Suppressor macrophage treated with lipopolysaccharide for 1 hour (primary cell): ENCODE results near the gene RASA4.
"Not testable (repeated sequence)": the region's sequence is repeated elsewhere in the genome, so short reads cannot be mapped to it uniquely, and the experiment has no call there.

Experiments used
- DNase-seq, 3 donors: peaks; one replicate each; pipeline ENCODE4 v3.0.0-alpha.2; 2020 to 2022

RASA4 gene

GRCh38 chr7:102616507-102617125 is at the start of gene RASA4:
TSS of gene RASA4 (minus strand) at chr7:102616756. CDS start at chr7:102616689, 67 bp downstream.
- peak; percentile 9 to 28 (median 19) for DNase-seq

- DNase-seq, result not testable (repeated sequence)
Observed at GRCh38 chr7:102664765-102665164, 48.2 kb upstream of the RASA4 start.

GRCh38 chr7:102649924-102650323 is 33.4 kb upstream of the RASA4 start, which contains the start of gene SPDYE2B:
TSS of gene SPDYE2B (plus strand) at chr7:102650319. CDS start at chr7:102652349, 2,030 bp downstream.
- not testable (repeated sequence) for DNase-seq

- not testable (repeated sequence) for DNase-seq
Observed at GRCh38 chr7:102647813-102648212, 31.3 kb upstream of the RASA4 start.

- not testable (repeated sequence) for DNase-seq
Observed at GRCh38 chr7:102643404-102643803, 26.8 kb upstream of the RASA4 start.

GRCh38 chr7:102642691-102643090 is 26.1 kb upstream of the RASA4 start, which contains the start of gene UPK3BL1:
TSS of gene UPK3BL1 (minus strand) at chr7:102642791. CDS start at chr7:102642741, 50 bp downstream.
- not testable (repeated sequence) for DNase-seq

GRCh38 chr7:102638848-102639247 is 22.3 kb upstream of the RASA4 start:
- not testable (repeated sequence) for DNase-seq

GRCh38 chr7:102636956-102637355 is 20.4 kb upstream of the RASA4 start:
- DNase-seq, result not testable (repeated sequence)

GRCh38 chr7:102635354-102635753 is 18.8 kb upstream of the RASA4 start:
- DNase-seq, result not testable (repeated sequence)

GRCh38 chr7:102634299-102634698 is 17.7 kb upstream of the RASA4 start:
- not testable (repeated sequence) for DNase-seq

- DNase-seq, result not testable (repeated sequence)
Observed at GRCh38 chr7:102630622-102631021, 14.1 kb upstream of the RASA4 start.

GRCh38 chr7:102627271-102627904 is 10.8 kb upstream of the RASA4 start:
- DNase-seq, result not testable (repeated sequence)

GRCh38 chr7:102618122-102618521 is 1.6 kb upstream of the RASA4 start:
- peak in 1 of 3 donors; percentile 11 for DNase-seq

GRCh38 chr7:102615930-102616329 is 626 bp downstream of the RASA4 start:
- DNase-seq, result not testable (repeated sequence)

- DNase-seq, result not testable (repeated sequence)
Observed at GRCh38 chr7:102614873-102615272, 1.7 kb downstream of the RASA4 start.

- not testable (repeated sequence) for DNase-seq
Observed at GRCh38 chr7:102614346-102614697, 2.2 kb downstream of the RASA4 start.

- not testable (repeated sequence) for DNase-seq
Observed at GRCh38 chr7:102613575-102614345, 2.8 kb downstream of the RASA4 start.

- peak; percentile 15 to 47 (median 15) for DNase-seq
Observed at GRCh38 chr7:102611675-102612325, 4.8 kb downstream of the RASA4 start.

GRCh38 chr7:102611013-102611674 is 5.4 kb downstream of the RASA4 start:
- not testable (repeated sequence) for DNase-seq

- not testable (repeated sequence) for DNase-seq
Observed at GRCh38 chr7:102610441-102610840, 6.1 kb downstream of the RASA4 start.

GRCh38 chr7:102609734-102610133 is 6.8 kb downstream of the RASA4 start:
- not testable (repeated sequence) for DNase-seq

GRCh38 chr7:102606848-102607247 is 9.7 kb downstream of the RASA4 start:
- not testable (repeated sequence) for DNase-seq
